ENCODE measurements around the gene GPC5.

GRCh38 chr13:91792054-91792453 lies 393.6 kb downstream of the GPC5 start:
- no peak for TF ChIP-seq CTCF (IDR thresholded peaks at IDR 0.05; ENCODE audit: low read length)
- TF ChIP-seq EZH2 (IDR thresholded peaks at IDR 0.05; ENCODE audit: borderline replicate concordance, low read length) = no peak

Measured in OCI-LY1 (cell line).